GM12878 (cell line): ENCODE results near the gene SPATA16. TPM values are rescaled to one million over a fixed set of nuclear protein-coding genes. Genes with fewer than 3 reads are reported as not detected.

Source experiments
- ATAC-seq: fragments of 200-7000 bp; cut with Tn5 transposase; 3 replicates; pipeline ENCODE4 v1.9.1; 2020; ENCODE audit warnings: mild to moderate bottlenecking, moderate library complexity
- BruUV-seq: library from RNA; stranded (reverse); fragments of 400-500 nt; replicated peaks from 2 replicates; lab custom pipeline; 2021; lab: Mats Ljungman, UMichigan
- CTCF ChIA-PET: fragments of 300-600 bp; sonication (Branson Sonifier 250); formaldehyde crosslinking; extraction: SDS; loops from one replicate; lab custom pipeline; 2021; ENCODE audit warnings: inconsistent platforms; lab: Yijun Ruan, JAX
- POLR2A ChIA-PET: fragments of 350-600 bp; formaldehyde crosslinking; extraction: SDS; loops from one replicate; lab custom pipeline; 2021; ENCODE audit warnings: inconsistent platforms; lab: Charles Lee
- RAD21 ChIA-PET: fragments of 300-600 bp; sonication (Branson Sonifier 250); formaldehyde crosslinking; loops from one replicate; lab custom pipeline; 2023; ENCODE audit warnings: antibody characterized with exemption; ENCODE audit not compliant: unreplicated experiment; lab: Charles Lee
- SMC1A ChIA-PET: fragments of 300-600 bp; sonication (Branson Sonifier 250); formaldehyde crosslinking; loops from one replicate; lab custom pipeline; 2023; ENCODE audit not compliant: unreplicated experiment, uncharacterized antibody; lab: Charles Lee
- DNase-seq: peaks from one replicate; pipeline ENCODE4 v3.0.0-alpha.2; 2011; ENCODE audit warnings: low read depth, low spot score
- FAIRE-seq: peaks from 3 replicates; lab custom pipeline; 2011; peaks lifted over from hg19 to GRCh38; lab: Jason Lieb, UNC
- H2AFZ ChIP-seq: 2 replicates; pipeline ENCODE4 v1.6.0; 2011; ENCODE audit warnings: low read depth, low read length, control low read depth; ENCODE audit not compliant: control insufficient read depth
- H3K27ac ChIP-seq: 2 replicates; pipeline ENCODE4 v1.5.1; 2011; ENCODE audit warnings: control low read depth; ENCODE audit not compliant: control insufficient read depth, insufficient read depth
- H3K27me3 ChIP-seq, 2 experiments: replicated peaks in 1 of 2; 2 replicates each; pipeline versions ENCODE4 v1.6.0 to v1.6.1; 2011; ENCODE audit warnings: low read length in 1 of 2; ENCODE audit not compliant: control insufficient read depth in 2 of 2, insufficient read depth in 2 of 2
- H3K36me3 ChIP-seq, 2 experiments: 2 replicates each; pipeline ENCODE4 v1.5.1; 2011; ENCODE audit warnings: low read length in 1 of 2; ENCODE audit not compliant: control insufficient read depth in 2 of 2, insufficient read depth in 2 of 2
- H3K4me1 ChIP-seq: 2 replicates; pipeline ENCODE4 v1.6.1; 2011; ENCODE audit warnings: mild to moderate bottlenecking, low read length, moderate library complexity, mixed read lengths; ENCODE audit not compliant: control insufficient read depth, insufficient read depth
- H3K4me2 ChIP-seq: 2 replicates; pipeline ENCODE4 v1.6.0; 2011; ENCODE audit warnings: control low read depth; ENCODE audit not compliant: control insufficient read depth, insufficient read depth
- H3K4me3 ChIP-seq: fragments of 200-600 bp; sonication (generic); 2 replicates; pipeline ENCODE4 v1.5.1; 2016
- H3K79me2 ChIP-seq: 2 replicates; pipeline ENCODE4 v1.6.0; 2011; ENCODE audit warnings: low read length; ENCODE audit not compliant: control insufficient read depth, insufficient read depth
- H3K9ac ChIP-seq: 2 replicates; pipeline ENCODE4 v1.8.0; 2011; ENCODE audit warnings: low read length, control low read depth, mixed read lengths; ENCODE audit not compliant: control insufficient read depth, insufficient read depth
- H3K9me3 ChIP-seq: replicated peaks from 3 replicates; pipeline ENCODE4 v1.5.1; 2011; ENCODE audit warnings: mild to moderate bottlenecking, low read length; ENCODE audit not compliant: control insufficient read depth, insufficient read depth
- H4K20me1 ChIP-seq: 2 replicates; pipeline ENCODE4 v1.6.0; 2011; ENCODE audit not compliant: control insufficient read depth, insufficient read depth
- CBX5 ChIP-seq: sonication (generic); IDR thresholded peaks from 2 replicates; pipeline ENCODE4 v1.6.1; 2016; ENCODE audit warnings: low read depth, moderate library complexity, mild to moderate bottlenecking, inconsistent platforms
- CREB1 ChIP-seq: IDR thresholded peaks from 2 replicates; pipeline ENCODE4 v1.6.1; 2012; ENCODE audit warnings: low read depth, mild to moderate bottlenecking, inconsistent platforms
- CREM ChIP-seq: IDR thresholded peaks from 2 replicates; pipeline ENCODE4 v1.6.1; 2014; ENCODE audit warnings: antibody characterized with exemption, low read depth
- KDM1A ChIP-seq: fragments of 200-600 bp; sonication (generic); IDR thresholded peaks from 2 replicates; pipeline ENCODE4 v1.6.1; 2016; ENCODE audit warnings: borderline replicate concordance
- MXI1 ChIP-seq: fragments of 150-350 bp; IDR thresholded peaks from 2 replicates; pipeline ENCODE4 v1.6.1; 2011; ENCODE audit warnings: low read depth, mild to moderate bottlenecking, inconsistent platforms, low read length, improper control_type of control experiment
- NBN ChIP-seq: fragments of 450-650 bp; IDR thresholded peaks from 2 replicates; pipeline ENCODE4 v1.6.1; 2016
- RAD21 ChIP-seq: IDR thresholded peaks from 2 replicates; pipeline ENCODE4 v1.6.1; 2011; ENCODE audit warnings: mild to moderate bottlenecking, low read depth, low read length, moderate library complexity; ENCODE audit not compliant: insufficient read depth
- TCF12 ChIP-seq: IDR thresholded peaks from 2 replicates; pipeline ENCODE4 v1.6.1; 2011; ENCODE audit warnings: low read depth, mild to moderate bottlenecking, low read length
- WGBS: methylation state at CpG from one replicate; pipeline ENCODE4 v1.1.6; 2016; ENCODE audit warnings: low lambda C conversion rate; ENCODE audit not compliant: insufficient replicate concordance, insufficient coverage; ENCODE audit errors: missing lambda C conversion rate; 5-methylcytosine and 5-hydroxymethylcytosine counted together
- in situ Hi-C: fragments of 300-500 bp; cut with MboI; formaldehyde crosslinking; loops from 9 replicates; pipeline ENCODE4 v1.14.3; 2018; ENCODE audit warnings: mixed read lengths
- intact Hi-C: fragments of 100-400 bp; cut with micrococcal nuclease; formaldehyde crosslinking; loops from one replicate; pipeline ENCODE4 v1.14.2; 2022; ENCODE audit not compliant: unreplicated experiment
- polyA plus RNA-seq, 11 experiments: library from polyadenylated mRNA; depleted of rRNA in 4 of 11; unstranded in 6 of 11; stranded (reverse) in 5 of 11; fragments of >200 nt; fragmentation: Nextera tagmentation in 4 of 11; fragmentation: Illumina TruSeq in 1 of 11; extraction: Ambion mirVana in 4 of 11; extraction: Trizol in 1 of 11; gene quantifications; 1 replicate in 1 of 11; 2 replicates in 10 of 11; pipeline versions ENCODE4 v1.2.1 to v1.2.3, GENCODE V29; 2011 to 2016; ENCODE audit warnings: inconsistent platforms in 2 of 11, missing spikeins in 2 of 11, low read depth in 1 of 11
- total RNA-seq, 4 experiments: library from RNA; depleted of rRNA in 3 of 4; stranded (reverse); fragments of >200 nt in 3 of 4; fragmentation: Illumina TruSeq in 1 of 4; extraction: Trizol in 1 of 4; gene quantifications; 2 replicates each; pipeline versions ENCODE4 v1.2.1 to v1.2.3, GENCODE V29; 2013 to 2021
- TF ChIP-seq, protein P1 (sequence below): fragments of 450-650 bp; IDR thresholded peaks from 2 replicates; pipeline ENCODE4 v1.6.1; 2017; ENCODE audit warnings: mild to moderate bottlenecking
- TF ChIP-seq, protein P2 (sequence below): IDR thresholded peaks from 2 replicates; pipeline ENCODE4 v1.6.1; 2012; ENCODE audit warnings: low read depth, low read length, improper control_type of control experiment

Gene SPATA16
- total and polyA plus RNA-seq, 10 of the 15 experiments (the other 5 are each of a cell fraction or from before 2014, with no cell fraction given), result 0.04 TPM; not detected in 9

DNA sequence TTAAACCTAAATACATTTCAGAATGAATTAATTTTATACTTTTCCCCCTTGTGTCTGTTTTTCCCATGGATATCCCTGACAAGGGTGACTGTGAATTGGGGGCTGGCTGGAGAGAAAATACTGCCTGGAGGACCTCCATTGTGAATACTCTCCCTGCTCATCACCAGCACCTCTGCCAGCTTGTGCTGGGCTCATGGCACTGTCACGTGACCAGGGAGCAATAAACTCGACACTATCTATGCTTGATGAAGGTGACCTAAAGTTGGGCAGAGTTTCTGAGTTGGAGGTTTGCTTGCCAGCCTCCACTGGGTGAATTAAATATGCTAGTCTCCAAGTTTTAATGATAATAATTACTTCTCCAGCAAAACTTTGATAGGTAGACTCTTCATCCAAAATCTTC lies 189.5 kb downstream of the SPATA16 start:
- DNase-seq (no peak), FAIRE-seq (no peak), ATAC-seq (no peak)
- CTCF ChIA-PET, result no interaction called here
- Histone ChIP-seq H3K79me2 (no peaks in the 10 kb centered on the region), H3K4me1 (no peaks in the 10 kb centered on the region), H3K4me2 (no peak overlapping the region), H3K27ac (no peak overlapping the region), H3K9ac (no peak overlapping the region), H4K20me1 (no peaks in the 10 kb centered on the region), H3K27me3 (no peaks in the 10 kb centered on the region), H3K36me3 (no peaks in the 10 kb centered on the region), H2AFZ (no peak overlapping the region), H3K9me3 (no peaks in the 10 kb centered on the region), H3K4me3 (no peak overlapping the region)
- BruUV-seq, result no TSS peak
- RAD21 ChIA-PET, result no interaction called here
- POLR2A ChIA-PET, result no interaction called here
- SMC1A ChIA-PET, result no interaction called here
- in situ Hi-C loops, result no loop called here
- TF ChIP-seq TCF12 (no peak), KDM1A (no peak), NBN (no peak), CREM (no peak), CREB1 (no peak), RAD21 (no peak), MXI1 (no peak), CBX5 (no peak)
- TF ChIP-seq, protein P1, sequence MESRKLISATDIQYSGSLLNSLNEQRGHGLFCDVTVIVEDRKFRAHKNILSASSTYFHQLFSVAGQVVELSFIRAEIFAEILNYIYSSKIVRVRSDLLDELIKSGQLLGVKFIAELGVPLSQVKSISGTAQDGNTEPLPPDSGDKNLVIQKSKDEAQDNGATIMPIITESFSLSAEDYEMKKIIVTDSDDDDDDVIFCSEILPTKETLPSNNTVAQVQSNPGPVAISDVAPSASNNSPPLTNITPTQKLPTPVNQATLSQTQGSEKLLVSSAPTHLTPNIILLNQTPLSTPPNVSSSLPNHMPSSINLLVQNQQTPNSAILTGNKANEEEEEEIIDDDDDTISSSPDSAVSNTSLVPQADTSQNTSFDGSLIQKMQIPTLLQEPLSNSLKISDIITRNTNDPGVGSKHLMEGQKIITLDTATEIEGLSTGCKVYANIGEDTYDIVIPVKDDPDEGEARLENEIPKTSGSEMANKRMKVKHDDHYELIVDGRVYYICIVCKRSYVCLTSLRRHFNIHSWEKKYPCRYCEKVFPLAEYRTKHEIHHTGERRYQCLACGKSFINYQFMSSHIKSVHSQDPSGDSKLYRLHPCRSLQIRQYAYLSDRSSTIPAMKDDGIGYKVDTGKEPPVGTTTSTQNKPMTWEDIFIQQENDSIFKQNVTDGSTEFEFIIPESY, result no peak
- TF ChIP-seq, protein P2, sequence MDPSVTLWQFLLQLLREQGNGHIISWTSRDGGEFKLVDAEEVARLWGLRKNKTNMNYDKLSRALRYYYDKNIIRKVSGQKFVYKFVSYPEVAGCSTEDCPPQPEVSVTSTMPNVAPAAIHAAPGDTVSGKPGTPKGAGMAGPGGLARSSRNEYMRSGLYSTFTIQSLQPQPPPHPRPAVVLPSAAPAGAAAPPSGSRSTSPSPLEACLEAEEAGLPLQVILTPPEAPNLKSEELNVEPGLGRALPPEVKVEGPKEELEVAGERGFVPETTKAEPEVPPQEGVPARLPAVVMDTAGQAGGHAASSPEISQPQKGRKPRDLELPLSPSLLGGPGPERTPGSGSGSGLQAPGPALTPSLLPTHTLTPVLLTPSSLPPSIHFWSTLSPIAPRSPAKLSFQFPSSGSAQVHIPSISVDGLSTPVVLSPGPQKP, result no peak
- WGBS, result 0% methylated on average over 2 of the region's 2 CpGs
- intact Hi-C loops, result no loop called here
